OCI-LY7 (cell line): ENCODE measurements around the gene PPP6C. TPM values are rescaled to one million over a fixed set of nuclear protein-coding genes. Genes with fewer than 3 reads are reported as not detected.

Source experiments
- BruUV-seq: library from RNA; stranded (reverse); fragments of 400-500 nt; replicated peaks from 2 replicates; lab custom pipeline; 2021; lab: Mats Ljungman, UMichigan
- CTCF ChIA-PET: fragments of 300-600 bp; sonication (Branson Sonifier 250); formaldehyde crosslinking; loops from one replicate; lab custom pipeline; 2022; ENCODE audit warnings: antibody characterized with exemption; ENCODE audit not compliant: unreplicated experiment; lab: Charles Lee
- POLR2A ChIA-PET: fragments of 300-600 bp; sonication (Branson Sonifier 250); formaldehyde crosslinking; loops from one replicate; lab custom pipeline; 2022; ENCODE audit warnings: antibody characterized with exemption; lab: Charles Lee
- DNase-seq: peaks from one replicate; pipeline ENCODE4 v3.0.0-alpha.2; 2015; ENCODE audit warnings: low spot score
- H2AFZ ChIP-seq: fragments of 200-600 bp; sonication (generic), shearing (Covaris generic); 2 replicates; pipeline ENCODE4 v1.6.1; 2014; ENCODE audit warnings: mild to moderate bottlenecking, antibody characterized with exemption, low read length, moderate library complexity
- H3K27ac ChIP-seq: fragments of 200-600 bp; sonication (generic); 2 replicates; pipeline ENCODE4 v1.5.1; 2014; ENCODE audit warnings: mixed run types, low read depth, mild to moderate bottlenecking, moderate library complexity, low read length, inconsistent platforms; ENCODE audit not compliant: poor library complexity, severe bottlenecking
- H3K36me3 ChIP-seq: fragments of 200-600 bp; sonication (generic); 2 replicates; pipeline ENCODE4 v1.6.1; 2014; ENCODE audit warnings: mild to moderate bottlenecking, antibody characterized with exemption, low read length, moderate library complexity, mixed read lengths; ENCODE audit not compliant: insufficient read depth
- H3K4me1 ChIP-seq: fragments of 200-600 bp; sonication (generic); 2 replicates; pipeline ENCODE4 v1.5.1; 2014; ENCODE audit warnings: mild to moderate bottlenecking, low read length; ENCODE audit not compliant: insufficient read depth, poor library complexity, severe bottlenecking
- H3K4me2 ChIP-seq: fragments of 200-600 bp; sonication (generic); 2 replicates; pipeline ENCODE4 v1.6.1; 2014; ENCODE audit warnings: mild to moderate bottlenecking, low read length
- H3K4me3 ChIP-seq: fragments of 200-600 bp; sonication (generic); 2 replicates; pipeline ENCODE4 v1.5.1; 2014; ENCODE audit warnings: mild to moderate bottlenecking, low read depth, low read length; ENCODE audit not compliant: poor library complexity, severe bottlenecking
- H3K79me2 ChIP-seq: fragments of 200-600 bp; sonication (generic); 2 replicates; pipeline ENCODE4 v1.6.1; 2016; ENCODE audit warnings: low read depth, mild to moderate bottlenecking, low read length, moderate library complexity, mixed read lengths; ENCODE audit not compliant: insufficient read depth
- H3K9me2 ChIP-seq: fragments of 200-600 bp; sonication (generic); 2 replicates; pipeline ENCODE4 v1.6.1; 2016; ENCODE audit warnings: mild to moderate bottlenecking, low read length, mixed read lengths; ENCODE audit not compliant: insufficient read depth
- H3K9me3 ChIP-seq: fragments of 200-600 bp; sonication (generic); 2 replicates; pipeline ENCODE4 v1.6.1; 2014; ENCODE audit warnings: mild to moderate bottlenecking, mixed run types, low read length, mixed read lengths
- H4K20me1 ChIP-seq: fragments of 200-600 bp; sonication (generic); 2 replicates; pipeline ENCODE4 v1.6.1; 2014; ENCODE audit warnings: mild to moderate bottlenecking, antibody characterized with exemption, low read length, moderate library complexity, mixed read lengths; ENCODE audit not compliant: insufficient read depth
- EZH2phosphoT487 ChIP-seq: fragments of 200-600 bp; sonication (generic); IDR thresholded peaks from 2 replicates; pipeline ENCODE4 v1.6.1; 2018; ENCODE audit warnings: low read depth, borderline replicate concordance, mild to moderate bottlenecking, mixed run types, antibody characterized with exemption, low read length, moderate library complexity, mixed read lengths
- intact Hi-C: fragments of 100-400 bp; cut with micrococcal nuclease; formaldehyde crosslinking; loops from one replicate; pipeline ENCODE4 v1.10.0; 2022; ENCODE audit not compliant: unreplicated experiment
- total RNA-seq, 2 experiments: library from RNA; depleted of rRNA in 1 of 2; stranded (reverse); fragments of >200 nt in 1 of 2; shearing (Covaris generic) in 1 of 2; gene quantifications; 2 replicates each; pipeline ENCODE4 v1.2.3, GENCODE V29; 2014 to 2022
- TF ChIP-seq, protein P1 (sequence below): fragments of 200-600 bp; sonication (generic); conservative IDR thresholded peaks from 2 replicates; pipeline ENCODE4 v1.5.1; 2014; ENCODE audit warnings: mild to moderate bottlenecking, antibody characterized with exemption, low read length, moderate library complexity, mixed read lengths

The PPP6C gene
- total RNA-seq, 2 experiments from 2014 or later = 21.4 to 55.1 TPM

DNA sequence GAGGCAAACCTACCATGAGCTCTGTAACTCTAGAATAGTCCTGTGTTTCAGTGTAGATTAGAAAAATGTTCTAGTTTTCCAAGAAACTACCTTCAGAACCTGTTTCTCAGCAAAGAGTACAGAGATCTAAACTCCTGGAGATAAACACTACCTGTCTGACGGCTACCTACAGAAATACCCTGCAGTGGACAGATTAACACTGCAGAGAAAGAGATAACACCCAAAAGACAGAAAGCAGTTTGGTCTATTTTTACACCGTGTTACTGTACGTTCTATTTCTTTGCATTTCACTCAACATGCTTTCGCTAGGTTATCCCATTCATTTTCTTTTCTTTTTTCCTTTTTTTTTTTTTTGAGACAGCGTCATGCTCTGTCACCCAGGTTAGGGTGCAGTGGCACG is 57.8 kb downstream of the PPP6C start:
- TF ChIP-seq, protein P1, sequence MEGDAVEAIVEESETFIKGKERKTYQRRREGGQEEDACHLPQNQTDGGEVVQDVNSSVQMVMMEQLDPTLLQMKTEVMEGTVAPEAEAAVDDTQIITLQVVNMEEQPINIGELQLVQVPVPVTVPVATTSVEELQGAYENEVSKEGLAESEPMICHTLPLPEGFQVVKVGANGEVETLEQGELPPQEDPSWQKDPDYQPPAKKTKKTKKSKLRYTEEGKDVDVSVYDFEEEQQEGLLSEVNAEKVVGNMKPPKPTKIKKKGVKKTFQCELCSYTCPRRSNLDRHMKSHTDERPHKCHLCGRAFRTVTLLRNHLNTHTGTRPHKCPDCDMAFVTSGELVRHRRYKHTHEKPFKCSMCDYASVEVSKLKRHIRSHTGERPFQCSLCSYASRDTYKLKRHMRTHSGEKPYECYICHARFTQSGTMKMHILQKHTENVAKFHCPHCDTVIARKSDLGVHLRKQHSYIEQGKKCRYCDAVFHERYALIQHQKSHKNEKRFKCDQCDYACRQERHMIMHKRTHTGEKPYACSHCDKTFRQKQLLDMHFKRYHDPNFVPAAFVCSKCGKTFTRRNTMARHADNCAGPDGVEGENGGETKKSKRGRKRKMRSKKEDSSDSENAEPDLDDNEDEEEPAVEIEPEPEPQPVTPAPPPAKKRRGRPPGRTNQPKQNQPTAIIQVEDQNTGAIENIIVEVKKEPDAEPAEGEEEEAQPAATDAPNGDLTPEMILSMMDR = no peak
- no peak for TF ChIP-seq EZH2phosphoT487
- Histone ChIP-seq H3K9me3 (peaks cover 11% of the 10 kb centered on the region; the same call in 1 of the 2 replicates), H4K20me1 (no peaks in the 10 kb centered on the region), H3K9me2 (no peaks in the 10 kb centered on the region), H2AFZ (no peak overlapping the region), H3K79me2 (peaks cover 20% of the 10 kb centered on the region; the same call in 1 of the 2 replicates), H3K27ac (no peak overlapping the region), H3K36me3 (peaks cover 20% of the 10 kb centered on the region), H3K4me1 (peaks cover 6% of the 10 kb centered on the region), H3K4me2 (no peak overlapping the region), H3K4me3 (no peak overlapping the region)
- DNase-seq = no peak
- ChIA-PET CTCF (no interaction called here), POLR2A (interaction anchor here (0.6 to 0.8 kb wide), 3 partner anchors 38 to 1826 kb away, joined by 3 to 4 read pairs (median 4); no protein-coding TSS in a partner anchor)
- BruUV-seq = no TSS peak
- intact Hi-C loops = no loop called here

DNA sequence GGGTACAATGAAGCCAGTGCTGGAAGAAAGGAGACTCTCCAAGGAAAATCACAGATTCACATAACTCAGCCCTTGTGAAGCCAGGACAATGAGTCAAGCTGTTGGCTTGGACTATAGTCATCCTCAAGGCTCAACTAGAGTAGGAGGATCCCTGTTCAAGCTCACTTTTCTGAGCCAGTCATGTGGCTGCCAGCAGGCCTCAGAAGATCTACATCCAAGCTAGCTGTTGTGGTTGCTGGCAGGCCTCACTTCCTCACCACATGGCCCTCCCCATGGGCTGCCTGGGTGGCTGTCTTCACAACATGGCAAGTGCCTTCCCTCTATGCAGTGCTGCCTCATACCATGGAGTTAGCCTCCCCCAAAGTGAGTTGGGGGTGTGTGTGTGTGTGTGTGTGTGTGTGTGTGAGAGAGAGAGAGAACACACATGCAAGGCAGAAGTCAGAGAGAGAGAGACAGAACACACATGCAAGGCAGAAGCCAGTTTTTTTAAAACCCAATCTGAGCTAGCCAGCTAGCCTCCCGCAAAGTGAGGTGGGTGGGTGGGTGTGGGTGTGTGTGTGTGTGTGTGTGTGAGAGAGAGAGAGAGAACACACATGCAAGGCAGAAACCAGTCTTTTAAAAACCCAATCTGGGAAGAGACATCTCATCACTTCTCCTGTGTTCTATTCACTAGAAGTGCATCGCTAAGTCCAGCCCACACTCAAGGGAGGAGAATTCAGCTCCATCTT is 63.4 kb downstream of the PPP6C start:
- CTCF ChIA-PET = no interaction called here

More for the DNA sequence above, 63.4 kb downstream of the PPP6C start:
- Histone ChIP-seq H2AFZ (peak overlapping the region; percentile 17; the same call in 1 of the 2 replicates), H3K9me2 (no peaks in the 10 kb centered on the region), H3K4me3 (no peak overlapping the region), H3K79me2 (peaks cover 37% of the 10 kb centered on the region; the same call in 1 of the 2 replicates), H4K20me1 (no peaks in the 10 kb centered on the region), H3K9me3 (no peaks in the 10 kb centered on the region), H3K36me3 (peaks cover 12% of the 10 kb centered on the region), H3K27ac (peak overlapping the region; percentile 52), H3K4me2 (peak overlapping the region; percentile 43), H3K4me1 (peaks cover 43% of the 10 kb centered on the region)
- intact Hi-C loops = no loop called here
- peak; percentile 85 for DNase-seq
- no peak for TF ChIP-seq EZH2phosphoT487
- TF ChIP-seq, protein P1 = no peak
- no TSS peak for BruUV-seq
- POLR2A ChIA-PET = interaction anchor here (0.6 to 0.7 kb wide), 3 partner anchors 18 to 31 kb away, joined by 3 to 4 read pairs (median 3); partner anchors contain the start of gene SCAI
